Endothelial cell of umbilical vein (primary cell): Measurements from ENCODE around the gene MT1H. TPM values are rescaled to one million over a fixed set of nuclear protein-coding genes. Genes with fewer than 3 reads are reported as not detected.

Experiments
- Bru-seq: library from RNA; stranded (reverse); fragments of 400-500 nt; gene quantifications from one replicate; lab custom pipeline; 2021; lab: Mats Ljungman, UMichigan
- BruChase-seq, 2 experiments: library from RNA; stranded (reverse); fragments of 400-500 nt; gene quantifications; one replicate each; lab custom pipeline; 2021; lab: Mats Ljungman, UMichigan
- BruUV-seq: library from RNA; stranded (reverse); fragments of 400-500 nt; replicated peaks from 2 replicates; lab custom pipeline; 2021; lab: Mats Ljungman, UMichigan
- CTCF ChIA-PET: fragments of 300-600, 350-600 bp; sonication (Branson Sonifier 250); formaldehyde crosslinking; loops from one replicate; lab custom pipeline; 2021; ENCODE audit warnings: antibody characterized with exemption, inconsistent platforms; lab: Charles Lee
- POLR2A ChIA-PET: fragments of 300-600, 350-600 bp; sonication (Branson Sonifier 250); formaldehyde crosslinking; loops from one replicate; lab custom pipeline; 2021; ENCODE audit warnings: antibody characterized with exemption, inconsistent platforms; lab: Charles Lee
- DNase-seq: peaks from one replicate; pipeline ENCODE4 v3.0.0-alpha.2; 2011; ENCODE audit warnings: low read depth, low spot score
- FAIRE-seq: peaks from 2 replicates; lab custom pipeline; 2011; peaks lifted over from hg19 to GRCh38; lab: Jason Lieb, UNC
- H2AFZ ChIP-seq: 2 replicates; pipeline ENCODE4 v1.6.0; 2012; ENCODE audit warnings: low read depth, low read length, control low read depth, inconsistent platforms
- H3K27ac ChIP-seq: 2 replicates; pipeline ENCODE4 v1.5.1; 2011; ENCODE audit warnings: low read depth, mild to moderate bottlenecking, control low read depth, low read length, moderate library complexity; ENCODE audit not compliant: insufficient read depth
- H3K27me3 ChIP-seq, 2 experiments: 2 replicates each; pipeline versions ENCODE4 v1.6.0 to v1.6.1; 2011; ENCODE audit warnings: low read length in 2 of 2, mixed read lengths in 1 of 2; ENCODE audit not compliant: control insufficient read depth in 2 of 2, insufficient read depth in 2 of 2
- H3K36me3 ChIP-seq, 2 experiments: 2 replicates in 1 of 2; 3 replicates in 1 of 2; pipeline ENCODE4 v1.5.1; 2011; ENCODE audit warnings: low read length in 2 of 2, mild to moderate bottlenecking in 1 of 2, moderate library complexity in 1 of 2; ENCODE audit not compliant: control insufficient read depth in 2 of 2, insufficient read depth in 2 of 2; ENCODE audit errors: extremely low read depth in 1 of 2
- H3K4me1 ChIP-seq: 3 replicates; pipeline ENCODE4 v1.5.1; 2011; ENCODE audit warnings: mild to moderate bottlenecking, low read length; ENCODE audit not compliant: control insufficient read depth, insufficient read depth; ENCODE audit errors: extremely low read depth
- H3K4me2 ChIP-seq: 2 replicates; pipeline ENCODE4 v1.6.1; 2011; ENCODE audit warnings: low read length, control low read depth, mixed read lengths; ENCODE audit not compliant: insufficient read depth
- H3K4me3 ChIP-seq, 3 experiments: fragments of 200-600 bp in 1 of 3; sonication (generic), shearing (Covaris generic) in 1 of 3; replicated peaks in 1 of 3; 2 replicates each; pipeline ENCODE4 v1.5.1; 2011 to 2016; ENCODE audit warnings: control low read depth in 3 of 3, low read length in 3 of 3, mild to moderate bottlenecking in 2 of 3, inconsistent platforms in 1 of 3, low read depth in 1 of 3, moderate library complexity in 1 of 3; ENCODE audit not compliant: insufficient read depth in 1 of 3
- H3K79me2 ChIP-seq: 2 replicates; pipeline ENCODE4 v1.6.0; 2012; ENCODE audit warnings: low read length, inconsistent platforms; ENCODE audit not compliant: control insufficient read depth, insufficient read depth
- H3K9ac ChIP-seq: replicated peaks from 2 replicates; pipeline ENCODE3; 2011; ENCODE audit warnings: low read length, control low read depth; ENCODE audit not compliant: insufficient read depth; ENCODE audit errors: extremely low read depth
- H3K9me1 ChIP-seq: replicated peaks from 3 replicates; pipeline ENCODE4 v1.6.0; 2011; ENCODE audit warnings: mild to moderate bottlenecking, low read length; ENCODE audit not compliant: control insufficient read depth, insufficient read depth; ENCODE audit errors: extremely low read depth
- H3K9me3 ChIP-seq: replicated peaks from 2 replicates; pipeline ENCODE4 v1.5.1; 2012; ENCODE audit warnings: low read length, inconsistent platforms; ENCODE audit not compliant: control insufficient read depth, insufficient read depth
- H4K20me1 ChIP-seq: replicated peaks from 2 replicates; pipeline ENCODE3; 2011; ENCODE audit warnings: mild to moderate bottlenecking, low read length; ENCODE audit not compliant: control insufficient read depth, insufficient read depth; ENCODE audit errors: extremely low read depth
- CTCF ChIP-seq, 2 donors: IDR thresholded peaks; 1 replicate in 1 of 2; 2 replicates in 1 of 2; pipeline ENCODE4 v1.5.1; 2011; ENCODE audit warnings: low read length in 2 of 2, mild to moderate bottlenecking in 2 of 2, moderate library complexity in 2 of 2, control low read depth in 1 of 2, inconsistent platforms in 1 of 2, low read depth in 1 of 2; ENCODE audit not compliant: insufficient read depth in 1 of 2; ENCODE audit errors: extremely low read depth in 1 of 2
- EZH2 ChIP-seq: IDR thresholded peaks from 2 replicates; pipeline ENCODE4 v1.6.1; 2012; ENCODE audit warnings: borderline replicate concordance, low read depth, mild to moderate bottlenecking, moderate library complexity, low read length, inconsistent platforms; ENCODE audit not compliant: severe bottlenecking
- FOS ChIP-seq: IDR thresholded peaks from 2 replicates; pipeline ENCODE4 v1.6.1; 2011; ENCODE audit warnings: mild to moderate bottlenecking, low read length, moderate library complexity, borderline replicate concordance; ENCODE audit not compliant: insufficient read depth
- JUN ChIP-seq: IDR thresholded peaks from 2 replicates; pipeline ENCODE4 v1.6.1; 2011; ENCODE audit warnings: borderline replicate concordance, low read depth; ENCODE audit not compliant: insufficient read length, insufficient read depth
- MYC ChIP-seq: IDR thresholded peaks from one replicate; pipeline ENCODE4 v1.6.1; 2011; ENCODE audit warnings: mild to moderate bottlenecking, low read depth, low read length
- POLR2A ChIP-seq: IDR thresholded peaks from 2 replicates; pipeline ENCODE4 v1.6.1; 2012; ENCODE audit warnings: low read depth, mild to moderate bottlenecking, control low read depth, low read length
- POLR2AphosphoS5 ChIP-seq: IDR thresholded peaks from 2 replicates; pipeline ENCODE4 v1.6.1; 2012; ENCODE audit warnings: low read depth, mild to moderate bottlenecking, control low read depth, low read length, moderate library complexity; ENCODE audit not compliant: insufficient read depth
- dilution Hi-C: fragments of 300-500 bp; cut with MboI; formaldehyde crosslinking; loops from one replicate; pipeline ENCODE4 v1.15.0; 2019; ENCODE audit warnings: low sequenced_read_pairs; ENCODE audit not compliant: extremely low pct_ligation_motif_present
- intact Hi-C: fragments of 100-400 bp; cut with micrococcal nuclease; formaldehyde crosslinking; loops from one replicate; pipeline ENCODE4 v1.10.0; 2022
- long read RNA-seq: library from polyadenylated mRNA; stranded (forward); transcript quantifications from one replicate; pipeline ENCODE4 v2.0.0, GENCODE V29; 2021
- polyA minus RNA-seq, 3 experiments: library from RNA; depleted of rRNA, polyadenylated mRNA; stranded (reverse); fragments of >200 nt; gene quantifications; 1 replicate in 1 of 3; 2 replicates in 2 of 3; pipeline ENCODE4 v1.2.3, GENCODE V29; 2011
- polyA plus RNA-seq, 4 experiments: library from polyadenylated mRNA; depleted of rRNA in 3 of 4; stranded (reverse) in 3 of 4; unstranded in 1 of 4; fragments of >200 nt; gene quantifications; 2 replicates each; pipeline versions ENCODE4 v1.2.1 to v1.2.3, GENCODE V29; 2011 to 2012; ENCODE audit warnings: missing spikeins in 1 of 4
- total RNA-seq: library from RNA; stranded (reverse); gene quantifications from 2 replicates; pipeline ENCODE4 v1.2.3, GENCODE V29; 2021

Gene MT1H
- total RNA-seq (not detected in 2 replicates), polyA plus RNA-seq (not detected in 2 replicates), polyA minus RNA-seq (not detected in 2 replicates), Bru-seq, nascent RNA (not detected), BruChase-seq, experiment 1, labeled RNA remaining after a 6-hour chase (not detected), BruChase-seq, experiment 2, labeled RNA remaining after a 2-hour chase (not detected)
- polyA plus RNA-seq (2011; cell fraction: cytosol; rRNA removed): not detected in 2 replicates
- not detected in 2 replicates for polyA plus RNA-seq (2011; cell fraction: nucleus; rRNA removed)
- not detected in 2 replicates for polyA plus RNA-seq (2012)
- polyA minus RNA-seq (2011; cell fraction: cytosol; rRNA and poly(A)+ RNA removed): not detected
- not detected in 2 replicates for polyA minus RNA-seq (2011; cell fraction: nucleus; rRNA and poly(A)+ RNA removed)
- long read RNA-seq: 0 reads

GRCh38 chr16:56669005-56669839, at the start of gene MT1H:
Gene MT1H, plus strand, starts transcription at chr16:56669814. Its CDS starts 71 bp downstream, at chr16:56669885.
- Histone ChIP-seq H3K9me3 (no peaks in the 10 kb centered on the region), H3K79me2 (no peaks in the 10 kb centered on the region), H3K4me3 (no peak within 1 kb of the TSS), H3K36me3 (no peaks in the 10 kb centered on the region), H3K9ac (no peak within 1 kb of the TSS), H3K9me1 (no peaks in the 10 kb centered on the region), H3K27me3 (peaks cover 76 to 91% of the 10 kb centered on the region in 2 experiments), H2AFZ (no peak within 1 kb of the TSS), H3K27ac (no peak within 1 kb of the TSS), H3K4me1 (no peaks in the 10 kb centered on the region), H4K20me1 (no peaks in the 10 kb centered on the region), H3K4me2 (no peak within 1 kb of the TSS)
- dilution Hi-C loops (no loop called here), intact Hi-C loops (no loop called here)
- TF ChIP-seq MYC (no peak), CTCF (IDR thresholded peaks at IDR 0.05; ENCODE audit: extremely low read depth in 1 of 2, insufficient read depth in 1 of 2, low read depth in 1 of 2, low read length in 2 of 2) (no peak), JUN (no peak), POLR2AphosphoS5 (no peak), POLR2A (no peak), FOS (no peak), EZH2 (peak; percentile 75)
- DNase-seq (no peak), FAIRE-seq (no peak)
- CTCF ChIA-PET: interaction anchor here (1.0 kb wide), 1 partner anchor 33 kb away, joined by 5 read pairs; no protein-coding TSS in a partner anchor
- POLR2A ChIA-PET: no interaction called here
- BruUV-seq: no TSS peak
